HG02884 (cell line): ENCODE data around the gene ALDOB.
A peak's percentile ranks its signal among the peaks of the same experiment; 100 is the strongest.

ENCODE experiments used
- ATAC-seq: cut with Tn5 transposase; IDR thresholded peaks from one replicate; pipeline ENCODE4 v1.9.1; 2021; ENCODE audit warnings: mild to moderate bottlenecking, moderate library complexity; ENCODE audit not compliant: unreplicated experiment

The ALDOB gene

DNA sequence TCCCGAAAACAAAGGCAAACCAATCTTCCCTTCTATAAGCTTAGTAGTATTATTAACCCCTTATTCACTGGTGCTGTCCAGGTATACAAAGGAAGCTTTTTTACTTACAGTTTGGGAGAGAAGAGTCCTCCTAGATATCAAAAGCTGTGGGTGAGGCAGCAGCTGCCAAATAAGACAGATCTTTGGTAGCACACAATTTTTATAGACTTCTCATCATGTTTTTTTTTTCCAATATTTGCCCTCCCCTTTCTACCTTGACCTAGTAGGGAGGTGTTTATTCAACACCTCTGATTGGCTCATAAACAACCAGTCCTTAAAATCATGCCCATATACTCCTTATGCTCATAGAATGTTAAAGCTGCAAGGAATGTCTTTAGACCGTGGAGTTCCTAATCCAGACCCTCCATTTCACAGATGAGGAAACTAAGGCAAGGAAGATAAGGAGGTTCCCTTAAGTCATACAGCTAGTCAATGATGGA is at the start of gene ALDOB:
TSS of gene ALDOB (minus strand) at position 174 of the 479 bp plus-strand sequence. CDS start 4,887 bp downstream, outside the sequence.
- no peak for ATAC-seq

DNA sequence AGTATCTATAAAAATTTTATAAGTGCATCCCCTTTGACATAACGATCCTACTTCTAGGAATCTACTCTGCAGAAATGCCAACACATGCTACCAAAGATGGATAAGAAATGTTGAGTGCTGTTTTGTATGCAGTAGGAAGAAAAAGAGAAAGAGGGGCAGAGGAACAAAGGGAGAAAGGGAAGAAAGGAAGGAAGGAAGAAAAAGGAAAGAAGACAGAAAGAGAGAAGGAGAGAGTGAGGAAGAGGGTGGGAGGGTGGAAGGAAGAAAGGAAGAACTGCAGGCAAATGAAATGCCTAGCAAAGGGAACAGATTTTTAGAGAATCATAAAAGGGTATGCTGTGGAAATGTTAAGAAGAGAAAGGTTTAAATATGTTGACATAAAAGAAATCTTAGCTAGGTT is 48.5 kb upstream of the ALDOB start:
- no peak for ATAC-seq

GRCh38 chr9:101481261-101481660 is 45.7 kb upstream of the ALDOB start:
- ATAC-seq: no peak

DNA sequence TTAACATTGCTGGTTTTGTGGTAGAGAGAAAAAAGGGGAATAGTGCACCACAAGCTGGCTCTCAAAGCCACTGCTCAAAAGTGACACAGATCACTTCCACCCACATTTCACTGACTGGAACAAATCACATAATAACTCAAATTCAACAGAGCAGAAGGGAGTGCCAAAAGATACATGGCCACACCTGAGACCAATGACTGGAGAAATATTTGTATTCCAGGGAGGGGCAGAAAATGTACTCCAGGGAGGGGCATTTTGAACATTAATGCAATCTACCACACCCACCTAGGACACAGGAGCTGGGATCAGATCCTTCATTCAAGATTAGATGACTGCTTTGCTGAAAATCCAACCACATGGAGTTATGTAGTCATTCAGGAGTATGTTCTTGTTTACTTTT is 44.8 kb upstream of the ALDOB start:
- ATAC-seq: no peak

GRCh38 chr9:101479338-101480030 is 43.9 kb upstream of the ALDOB start:
- ATAC-seq: no peak

DNA sequence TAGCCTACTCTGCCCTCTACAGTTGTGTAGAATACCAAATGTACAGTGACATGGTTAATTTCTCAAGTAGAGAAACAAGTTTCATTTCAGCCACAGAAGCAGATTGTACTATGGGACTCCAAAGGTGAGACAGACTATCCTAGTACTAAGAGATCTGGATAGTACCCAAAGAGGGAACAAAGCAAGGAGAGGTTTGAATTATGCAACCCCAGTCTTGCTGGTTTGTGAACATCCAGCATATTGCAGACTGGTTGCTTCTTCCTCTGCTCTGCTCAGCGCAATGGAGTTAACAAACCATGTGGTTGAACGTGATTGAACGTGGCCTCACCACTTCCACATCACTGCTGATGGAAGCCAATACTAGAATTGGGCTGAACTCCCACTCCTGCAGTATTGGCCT is 43.3 kb upstream of the ALDOB start:
- ATAC-seq: no peak

GRCh38 chr9:101478444-101478843 is 42.9 kb upstream of the ALDOB start:
- no peak for ATAC-seq

DNA sequence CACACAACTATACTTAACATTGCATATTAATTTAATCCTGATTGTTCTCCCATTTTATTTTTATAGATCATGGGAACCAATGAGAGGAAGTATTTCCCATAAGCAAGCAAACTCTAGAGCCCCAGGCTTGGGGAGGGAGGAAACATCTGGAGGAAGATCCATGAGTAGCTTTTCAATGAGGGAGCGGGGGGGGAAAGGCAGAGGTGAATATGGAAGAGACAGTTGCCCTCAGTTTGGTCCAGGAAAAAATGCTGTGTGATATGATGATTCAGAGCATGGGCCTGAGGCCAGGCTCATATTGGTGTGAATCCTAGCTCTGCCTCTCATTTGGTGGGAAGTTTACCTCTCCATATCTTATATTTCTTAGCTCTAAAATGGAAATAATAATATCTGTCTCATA is 42.2 kb upstream of the ALDOB start:
- no peak for ATAC-seq

- ATAC-seq: no peak
Measured at GRCh38 chr9:101477214-101477613, 41.6 kb upstream of the ALDOB start.

- ATAC-seq: no peak
Measured at GRCh38 chr9:101476576-101477208, 41.1 kb upstream of the ALDOB start.

GRCh38 chr9:101472891-101473290 is 37.3 kb upstream of the ALDOB start:
- no peak for ATAC-seq

DNA sequence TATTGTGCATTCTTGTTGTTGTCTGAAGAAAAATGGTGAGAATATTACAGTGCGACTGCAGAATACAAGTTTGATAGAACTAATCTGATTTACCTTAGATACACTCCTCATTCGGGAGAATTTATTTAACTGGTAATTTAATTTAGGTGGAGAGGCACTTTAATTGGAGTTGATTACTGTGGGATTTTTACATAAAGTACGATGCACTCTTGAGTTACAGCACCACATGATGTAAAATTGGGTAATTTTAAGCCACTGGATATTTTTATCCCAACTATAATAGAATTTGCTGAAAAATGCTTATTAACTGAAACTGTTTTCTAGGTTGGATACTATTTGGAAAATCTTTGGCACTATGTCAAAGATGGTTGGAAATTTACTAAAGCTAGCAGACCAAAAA is 35.4 kb upstream of the ALDOB start:
- ATAC-seq: no peak

DNA sequence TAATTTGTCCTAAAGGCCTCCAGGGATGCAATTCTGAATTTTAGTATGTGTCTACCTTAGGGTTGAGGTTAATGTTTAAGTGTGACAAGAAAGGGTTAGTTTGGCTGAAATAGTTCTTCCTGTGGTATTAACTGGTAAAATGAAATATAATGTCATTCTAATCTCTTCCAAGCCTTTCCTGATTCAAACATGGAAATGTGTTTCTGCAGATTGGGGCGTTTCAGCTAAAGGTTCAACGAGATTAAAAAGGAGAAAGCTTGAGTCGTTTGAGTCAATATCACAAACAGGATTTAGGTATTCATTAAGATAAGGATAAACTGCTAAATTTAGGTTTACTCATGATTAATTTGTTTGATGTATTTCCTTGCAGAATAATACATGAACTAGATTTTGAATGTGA is 34.4 kb upstream of the ALDOB start:
- ATAC-seq: no peak

GRCh38 chr9:101469026-101469425 is 33.5 kb upstream of the ALDOB start:
- ATAC-seq: no peak

DNA sequence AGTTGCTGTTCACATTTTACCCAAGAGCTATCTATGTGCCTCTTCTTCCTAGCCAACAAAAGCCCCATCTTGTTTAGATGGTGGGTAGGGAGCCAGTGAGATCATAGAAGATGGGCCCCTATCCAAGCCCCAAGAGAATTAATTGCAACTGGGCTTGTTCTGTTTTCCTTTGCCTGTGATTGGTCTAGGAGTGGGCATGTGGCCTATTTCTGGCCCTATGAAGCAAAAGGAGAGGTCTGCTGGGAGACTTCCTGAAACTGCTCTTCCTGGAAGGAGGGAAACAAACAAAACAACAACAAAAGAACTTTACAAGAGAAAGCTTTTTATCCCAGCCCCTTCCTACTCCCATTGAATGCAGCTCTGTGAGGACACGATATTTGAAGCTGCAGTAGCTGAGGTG is 32.5 kb upstream of the ALDOB start:
- no peak for ATAC-seq

DNA sequence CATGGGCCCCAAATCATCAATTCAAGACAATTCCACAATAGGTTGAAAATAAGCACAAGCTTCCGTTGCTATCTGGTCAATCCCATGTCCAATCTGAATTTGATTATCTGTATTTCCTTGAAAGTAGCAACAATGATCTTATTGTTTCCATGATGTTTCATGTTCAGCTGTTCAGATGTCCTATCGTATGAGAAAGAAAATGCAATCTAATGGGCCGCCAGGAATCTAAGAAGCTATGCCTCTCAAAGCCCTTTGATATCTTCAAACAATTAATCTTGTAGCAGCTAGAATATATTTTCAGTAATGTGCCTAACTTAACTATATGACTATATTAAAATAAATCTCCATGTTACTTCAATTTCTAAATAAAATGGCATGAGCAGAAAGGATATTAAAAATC is 32.1 kb upstream of the ALDOB start:
- no peak for ATAC-seq

DNA sequence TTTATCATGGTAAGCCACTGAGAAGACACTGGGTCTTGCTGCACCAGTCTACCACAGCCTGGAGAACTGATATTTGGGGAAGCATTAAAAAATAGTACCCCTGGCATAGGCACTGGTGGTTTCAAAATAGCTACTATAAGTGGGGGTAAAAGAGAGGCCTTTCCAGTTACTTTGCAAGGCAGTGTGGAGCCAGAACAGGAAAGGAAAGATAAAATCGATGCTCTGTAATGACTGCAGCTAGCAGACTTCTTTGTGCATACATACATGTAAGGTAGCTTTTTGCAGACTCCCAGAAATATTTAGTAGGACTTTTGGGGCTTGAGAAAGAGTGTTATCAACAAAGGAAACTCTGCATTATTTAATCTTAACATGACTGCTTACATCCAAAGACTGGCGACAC is 31.3 kb upstream of the ALDOB start:
- no peak for ATAC-seq

GRCh38 chr9:101465326-101465915 is 29.8 kb upstream of the ALDOB start:
- ATAC-seq: no peak

DNA sequence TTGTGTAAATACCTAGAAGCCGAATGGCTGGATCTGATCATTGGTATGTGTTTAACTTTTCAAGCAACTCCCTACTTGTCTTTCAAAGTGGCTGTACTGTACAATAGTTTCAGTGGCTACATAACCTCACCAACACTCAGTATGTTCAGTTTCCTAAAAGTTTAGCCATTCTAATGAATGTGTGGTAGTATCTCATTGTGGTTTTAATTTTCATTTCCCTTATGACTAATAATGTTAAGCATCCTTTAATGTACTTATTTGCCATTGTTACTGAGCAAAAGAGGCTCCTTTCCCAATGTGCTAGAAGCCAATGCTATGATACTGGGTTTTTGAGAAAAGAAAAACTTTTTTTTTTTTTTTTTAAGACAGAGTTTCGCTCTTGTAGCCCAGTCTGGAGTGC is 27.8 kb upstream of the ALDOB start:
- ATAC-seq: no peak

DNA sequence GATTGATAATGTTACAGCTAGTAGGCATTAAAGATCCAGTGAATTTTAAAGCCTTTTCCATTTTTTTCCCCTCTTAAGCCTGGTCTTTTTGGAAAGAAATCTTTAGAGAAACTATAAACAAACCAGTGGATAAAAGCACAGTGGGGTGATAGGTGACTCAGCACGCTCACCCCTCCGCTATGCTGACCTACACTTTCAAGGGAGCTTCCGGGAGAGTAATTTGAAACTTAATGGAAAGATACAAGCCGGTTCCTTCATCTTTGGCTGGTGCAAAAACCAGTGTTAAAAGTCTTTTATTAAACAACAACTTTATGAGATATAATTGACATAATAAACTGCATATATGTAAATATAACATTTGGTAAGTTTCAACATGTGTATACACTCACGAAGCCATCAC is 27.0 kb upstream of the ALDOB start:
- no peak for ATAC-seq

GRCh38 chr9:101460965-101461364 is 25.4 kb upstream of the ALDOB start:
- no peak for ATAC-seq

DNA sequence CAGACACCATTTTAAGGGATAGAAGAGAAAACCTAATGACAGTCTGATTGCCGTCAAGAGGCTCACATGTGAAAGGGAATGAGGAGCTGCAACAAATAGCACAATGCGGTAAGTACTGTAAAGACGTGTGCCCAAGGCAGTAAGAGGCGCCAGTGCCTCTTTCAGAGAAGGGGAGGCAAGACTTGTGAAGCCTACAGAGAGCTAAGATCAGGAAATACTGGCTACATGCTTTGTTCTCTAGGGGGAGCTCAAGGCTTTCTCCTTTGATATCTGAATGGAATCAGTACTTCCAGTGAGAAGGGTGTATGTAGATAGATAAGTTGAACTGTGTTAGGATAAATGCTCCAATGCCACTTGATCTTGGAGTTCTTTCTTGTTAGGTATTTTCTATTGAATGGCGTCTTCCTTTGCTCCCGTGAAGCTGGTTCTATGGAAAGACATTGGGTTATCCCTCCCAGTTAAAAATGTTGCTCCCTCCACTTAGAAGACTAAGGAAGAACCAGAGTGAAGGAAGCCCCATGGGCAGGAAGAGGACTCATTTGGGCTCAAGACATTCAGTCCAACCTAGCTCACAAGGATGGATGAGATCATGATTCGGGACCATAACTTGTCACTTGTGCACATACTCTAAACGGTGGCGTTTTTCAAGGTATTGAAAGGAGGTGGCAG is 23.5 kb upstream of the ALDOB start:
- ATAC-seq: peak; percentile 96
